HepG2 (cell line): ENCODE results near the gene ZBTB4. TPM values are rescaled to one million over a fixed set of nuclear protein-coding genes. Genes with fewer than 3 reads are reported as not detected.

Experiments used
- BRF2 ChIP-seq: sonication (generic); formaldehyde crosslinking; IDR thresholded peaks from 2 replicates; pipeline ENCODE4 v1.8.1; 2022; ENCODE audit warnings: mild to moderate bottlenecking, missing genetic modification reagents
- HES4 ChIP-seq: sonication (generic); formaldehyde crosslinking; IDR thresholded peaks from 2 replicates; pipeline ENCODE4 v1.9.0; 2021; ENCODE audit warnings: mild to moderate bottlenecking, missing genetic modification reagents, borderline replicate concordance
- NFAT5 ChIP-seq: sonication (generic); formaldehyde crosslinking; IDR thresholded peaks from 2 replicates; pipeline ENCODE4 v1.4.0; 2020; ENCODE audit warnings: missing genetic modification reagents
- NFE2L2 ChIP-seq: fragments of 150-350 bp; IDR thresholded peaks from 2 replicates; pipeline ENCODE4 v1.6.1; 2014; ENCODE audit warnings: low read length
- NPAS2 ChIP-seq: sonication (generic); formaldehyde crosslinking; IDR thresholded peaks from 2 replicates; pipeline ENCODE4 v1.8.0; 2022; ENCODE audit warnings: mild to moderate bottlenecking, missing genetic modification reagents, borderline replicate concordance
- PLRG1 ChIP-seq: fragments of 450-650 bp; conservative IDR thresholded peaks from 2 replicates; pipeline ENCODE4 v1.6.1; 2016
- POLR2AphosphoS5 ChIP-seq: IDR thresholded peaks from 2 replicates; pipeline ENCODE4 v1.6.1; 2012; ENCODE audit warnings: low read depth, low read length
- REL ChIP-seq: sonication (generic); formaldehyde crosslinking; conservative IDR thresholded peaks from 2 replicates; pipeline ENCODE4 v1.8.0; 2022; ENCODE audit warnings: mild to moderate bottlenecking, missing genetic modification reagents, moderate library complexity
- SAP130 ChIP-seq: IDR thresholded peaks from 2 replicates; pipeline ENCODE4 v1.6.1; 2016; ENCODE audit warnings: low read depth
- TEAD3 ChIP-seq: optimal IDR thresholded peaks from 2 replicates; pipeline ENCODE3; 2016; ENCODE audit warnings: borderline replicate concordance
- ZNF136 ChIP-seq: sonication (generic); formaldehyde crosslinking; IDR thresholded peaks from 2 replicates; pipeline ENCODE4 v1.8.1; 2022; ENCODE audit warnings: low read depth, mild to moderate bottlenecking, moderate library complexity, missing genetic modification reagents
- ZNF143 ChIP-seq: sonication (generic); formaldehyde crosslinking; IDR thresholded peaks from 2 replicates; pipeline ENCODE4 v1.4.0; 2020; ENCODE audit warnings: missing genetic modification reagents
- ZNF20 ChIP-seq: sonication (generic); formaldehyde crosslinking; IDR thresholded peaks from 2 replicates; pipeline ENCODE4 v1.4.0; 2020; ENCODE audit warnings: mild to moderate bottlenecking, moderate library complexity, missing genetic modification reagents
- ZNF296 ChIP-seq: sonication (generic); formaldehyde crosslinking; conservative IDR thresholded peaks from 2 replicates; pipeline ENCODE4 v1.5.0; 2020; ENCODE audit warnings: mild to moderate bottlenecking, missing genetic modification reagents
- ZNF34 ChIP-seq: sonication (generic); formaldehyde crosslinking; IDR thresholded peaks from 2 replicates; pipeline ENCODE4 v1.4.0; 2020; ENCODE audit warnings: mild to moderate bottlenecking, missing genetic modification reagents, borderline replicate concordance
- ZNF367 ChIP-seq: sonication (generic); formaldehyde crosslinking; IDR thresholded peaks from 2 replicates; pipeline ENCODE4 v1.4.0; 2020; ENCODE audit warnings: missing genetic modification reagents, borderline replicate concordance
- ZNF749 ChIP-seq: sonication (generic); formaldehyde crosslinking; IDR thresholded peaks from 2 replicates; pipeline ENCODE4 v1.8.0; 2022; ENCODE audit warnings: mild to moderate bottlenecking, missing genetic modification reagents, moderate library complexity, borderline replicate concordance
- ZNF761 ChIP-seq: sonication (generic); formaldehyde crosslinking; conservative IDR thresholded peaks from 2 replicates; pipeline ENCODE4 v1.4.0; 2020; ENCODE audit warnings: mild to moderate bottlenecking, missing genetic modification reagents
- ZNF816 ChIP-seq: sonication (generic); formaldehyde crosslinking; IDR thresholded peaks from 2 replicates; pipeline ENCODE4 v1.8.0; 2022; ENCODE audit warnings: missing genetic modification reagents, mild to moderate bottlenecking, borderline replicate concordance
- ZNF841 ChIP-seq: sonication (generic); formaldehyde crosslinking; IDR thresholded peaks from 2 replicates; pipeline ENCODE4 v1.8.1; 2023; ENCODE audit warnings: missing genetic modification reagents, borderline replicate concordance
- ZSCAN5A ChIP-seq: sonication (generic); formaldehyde crosslinking; IDR thresholded peaks from 2 replicates; pipeline ENCODE4 v1.8.0; 2022; ENCODE audit warnings: mild to moderate bottlenecking, missing genetic modification reagents, borderline replicate concordance
- ZZZ3 ChIP-seq: sonication (generic); formaldehyde crosslinking; IDR thresholded peaks from 2 replicates; pipeline ENCODE4 v1.4.0; 2020; ENCODE audit warnings: missing genetic modification reagents, mild to moderate bottlenecking, borderline replicate concordance
- polyA plus RNA-seq, 8 experiments: library from polyadenylated mRNA; depleted of rRNA in 3 of 8; stranded (reverse) in 7 of 8; unstranded in 1 of 8; fragments of >200 nt; fragmentation: Illumina TruSeq in 4 of 8; extraction: Trizol in 4 of 8; gene quantifications; 2 replicates each; pipeline versions ENCODE4 v1.2.1 to v1.2.3, GENCODE V29; 2011 to 2016; ENCODE audit warnings: low read depth in 4 of 8, missing spikeins in 1 of 8, mixed read lengths in 1 of 8; ENCODE audit not compliant: insufficient read depth in 1 of 8
- total RNA-seq, 5 experiments: library from RNA; depleted of rRNA; stranded (reverse); fragments of >200 nt; fragmentation: Illumina TruSeq; extraction: Trizol; gene quantifications; 2 replicates each; pipeline ENCODE4 v1.2.3, GENCODE V29; 2016; ENCODE audit warnings: low read depth in 1 of 5

ZBTB4 gene
- total and polyA plus RNA-seq, 2 of the 13 experiments (the other 11 are each of a cell fraction or from before 2014, with no cell fraction given), result 4.3 to 7.4 TPM

- no peak for TF ChIP-seq BRF2 (CRISPR knock-in tag)
- TF ChIP-seq PLRG1, result no peak
- no peak for TF ChIP-seq ZNF367
- 0 out of 2 replicates have a peak, but pooled peaks have one; percentile 69 for TF ChIP-seq ZNF20 (CRISPR knock-in tag)
- no peak for TF ChIP-seq NFAT5 (CRISPR knock-in tag)
- TF ChIP-seq NPAS2 (CRISPR knock-in tag), result no peak
- TF ChIP-seq TEAD3 (CRISPR knock-in tag), result peak; percentile 31
- TF ChIP-seq NFE2L2, result no peak
- peak; percentile 62 for TF ChIP-seq POLR2AphosphoS5
- TF ChIP-seq ZSCAN5A (CRISPR knock-in tag), result no peak
- no peak for TF ChIP-seq ZNF143
- TF ChIP-seq ZNF34 (CRISPR knock-in tag), result 0 out of 2 replicates have a peak, but pooled peaks have one; percentile 53
- 0 out of 2 replicates have a peak, but pooled peaks have one; percentile 49 for TF ChIP-seq ZNF749
- no peak for TF ChIP-seq ZNF296 (CRISPR knock-in tag)
- TF ChIP-seq ZZZ3 (CRISPR knock-in tag), result 0 out of 2 replicates have a peak, but pooled peaks have one; percentile 36
- peak; percentile 81 for TF ChIP-seq ZNF761 (CRISPR knock-in tag)
- TF ChIP-seq ZNF816 (CRISPR knock-in tag), result no peak
- peak; percentile 75; the same call in 1 of the 2 replicates for TF ChIP-seq REL (CRISPR knock-in tag)
- TF ChIP-seq HES4 (CRISPR knock-in tag), result no peak
- peak; percentile 87 for TF ChIP-seq SAP130 (CRISPR knock-in tag)
- TF ChIP-seq ZNF841 (CRISPR knock-in tag), result no peak
- TF ChIP-seq ZNF136, result peak; percentile 57
Measured at GRCh38 chr17:7444682-7445618, 34.5 kb downstream of the ZBTB4 start, which contains the start of gene CHRNB1 (continued).
